NCI-H446 treated with DMSO at 0.1 percent for 48 hours (cell line): ENCODE measurements around the gene CORO1C.

Source experiments
- DNase-seq: peaks from one replicate; lab custom pipeline; 2025; lab: John Stamatoyannopoulos, UW

The CORO1C gene

DNA sequence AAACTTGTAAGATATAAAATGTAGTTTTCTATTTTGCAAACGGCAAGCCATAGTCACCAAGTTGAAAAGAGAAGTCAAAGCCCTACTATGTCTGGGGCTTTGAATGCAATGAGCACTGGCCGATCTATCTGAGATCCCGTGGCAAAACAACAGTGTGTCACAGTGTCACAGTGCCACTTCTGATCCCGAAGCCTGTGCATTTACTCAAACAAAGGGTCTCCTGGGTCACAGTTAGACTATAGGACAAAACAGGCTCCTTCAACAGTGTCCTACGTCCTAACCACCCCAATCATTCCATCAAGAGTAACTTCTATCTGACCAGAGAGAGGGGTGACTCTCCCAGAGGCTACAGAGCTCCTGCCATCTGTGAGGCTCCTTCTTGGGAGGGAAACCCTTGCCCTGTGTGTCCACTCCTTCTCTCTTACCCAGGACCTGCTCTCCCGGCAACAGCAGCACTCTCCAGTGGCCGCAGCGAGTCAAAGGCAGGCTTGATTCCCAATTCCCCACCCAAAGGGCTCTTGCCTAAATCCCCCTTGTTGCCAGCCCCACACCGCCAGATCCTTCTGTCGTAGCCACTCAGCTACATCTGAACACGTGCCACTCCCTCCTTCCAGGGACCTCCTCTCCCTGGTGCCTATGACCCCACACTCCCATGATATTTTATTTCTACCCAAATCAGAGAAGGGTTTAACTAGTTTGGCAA is 83.6 kb downstream of the CORO1C start:
- DNase-seq = no peak

DNA sequence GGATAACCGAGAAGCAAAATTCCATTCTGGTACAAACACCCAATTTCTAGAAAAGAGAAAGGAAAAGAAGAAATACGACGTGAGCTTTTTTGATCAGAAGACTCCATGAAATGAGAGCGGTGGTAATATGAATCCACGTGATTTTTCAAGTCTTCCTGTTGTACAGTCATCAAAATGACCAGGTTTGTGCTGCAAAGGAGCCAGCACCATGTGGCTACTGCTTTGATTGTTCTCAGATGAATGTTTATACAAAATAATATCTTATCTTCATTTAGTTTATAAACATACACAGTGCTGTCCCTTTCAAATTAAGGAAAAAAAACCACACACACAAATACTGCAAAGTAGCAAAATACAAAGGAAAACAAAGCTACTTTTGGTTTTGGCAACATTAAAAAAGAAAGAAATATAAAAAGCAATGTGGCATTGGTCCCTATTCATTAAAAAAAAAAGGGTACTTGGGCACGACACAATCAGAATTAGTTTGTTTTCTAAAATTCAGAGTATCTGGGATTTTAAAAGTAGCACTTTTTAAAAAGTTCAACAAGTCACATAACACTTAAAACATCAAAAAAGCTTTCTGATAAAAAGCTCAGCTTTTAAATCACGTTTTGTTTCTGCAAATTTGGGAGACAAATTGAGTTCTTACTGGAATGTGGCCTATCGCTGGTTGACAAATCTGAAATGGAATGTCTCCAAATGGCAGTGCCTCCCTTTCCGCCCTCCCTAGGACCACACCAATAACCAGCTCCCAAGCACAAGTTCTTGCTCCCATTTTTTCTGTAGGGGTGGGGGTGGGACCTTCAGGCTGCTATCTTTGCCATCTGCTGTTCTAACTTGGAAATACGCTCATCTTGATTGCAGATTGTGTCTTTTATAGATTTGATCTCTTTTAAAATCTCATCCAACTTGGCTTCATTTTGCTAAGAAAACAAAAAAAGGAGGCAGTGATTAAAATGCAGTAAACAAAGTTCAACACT is 84.4 kb downstream of the CORO1C start:
- DNase-seq = no peak

DNA sequence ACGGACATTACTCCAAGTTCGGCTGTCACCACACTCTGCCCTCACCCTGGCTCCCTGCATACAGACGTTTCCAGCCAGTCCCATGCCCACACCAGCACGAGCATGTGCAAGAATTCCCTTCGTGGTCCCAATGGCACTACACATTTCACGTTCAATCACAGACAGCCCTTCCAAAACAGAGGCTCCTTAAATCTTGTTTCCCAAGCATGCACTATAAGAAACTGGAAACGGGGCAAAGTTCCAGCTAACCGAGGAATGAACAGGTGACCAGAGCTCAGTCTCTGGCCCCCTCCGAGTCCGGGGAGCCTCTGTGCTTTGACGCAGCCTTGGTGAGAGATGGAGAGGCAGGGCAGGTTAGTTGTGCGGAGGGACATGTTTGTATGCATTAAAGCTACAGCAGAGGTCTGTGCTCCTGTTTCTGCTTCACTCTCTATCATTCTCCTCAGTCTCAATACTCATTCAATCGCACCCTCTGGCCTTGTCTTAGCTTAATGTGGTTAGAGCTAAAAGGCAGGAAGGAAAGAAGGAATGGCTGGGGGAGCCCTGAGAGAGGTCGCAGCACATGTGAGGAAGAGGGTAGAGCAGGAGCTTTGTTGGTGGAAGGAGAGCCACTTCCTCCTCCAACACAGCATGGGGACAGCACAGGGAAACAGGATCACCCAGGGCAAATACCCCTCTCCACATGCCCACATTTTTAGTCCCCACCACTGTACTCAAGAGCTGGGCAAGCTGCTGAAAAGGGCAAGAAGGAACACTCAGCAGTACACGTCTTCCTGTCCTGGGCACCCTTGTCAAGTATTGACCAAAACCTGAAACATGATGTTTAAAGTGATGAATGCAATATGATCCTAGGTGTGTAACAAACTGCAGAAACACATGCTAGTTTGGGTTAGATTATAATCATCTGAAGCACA is 85.4 kb downstream of the CORO1C start:
- DNase-seq = no peak

DNA sequence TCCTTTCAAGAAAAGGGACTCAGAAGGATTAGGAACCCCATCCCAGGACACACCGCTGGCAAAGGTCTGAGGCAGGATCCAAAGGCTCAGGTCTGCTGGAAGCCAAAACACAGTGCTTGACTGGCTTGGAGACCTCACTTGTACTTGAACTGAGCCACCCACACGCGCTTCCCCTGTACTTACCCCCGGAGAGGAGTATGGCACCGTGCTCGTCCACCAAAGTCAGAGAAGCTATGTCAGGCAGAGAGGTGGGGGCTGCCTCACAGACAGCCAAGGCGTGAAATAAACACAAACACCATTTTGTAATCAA is 86.6 kb downstream of the CORO1C start:
- DNase-seq = no peak

DNA sequence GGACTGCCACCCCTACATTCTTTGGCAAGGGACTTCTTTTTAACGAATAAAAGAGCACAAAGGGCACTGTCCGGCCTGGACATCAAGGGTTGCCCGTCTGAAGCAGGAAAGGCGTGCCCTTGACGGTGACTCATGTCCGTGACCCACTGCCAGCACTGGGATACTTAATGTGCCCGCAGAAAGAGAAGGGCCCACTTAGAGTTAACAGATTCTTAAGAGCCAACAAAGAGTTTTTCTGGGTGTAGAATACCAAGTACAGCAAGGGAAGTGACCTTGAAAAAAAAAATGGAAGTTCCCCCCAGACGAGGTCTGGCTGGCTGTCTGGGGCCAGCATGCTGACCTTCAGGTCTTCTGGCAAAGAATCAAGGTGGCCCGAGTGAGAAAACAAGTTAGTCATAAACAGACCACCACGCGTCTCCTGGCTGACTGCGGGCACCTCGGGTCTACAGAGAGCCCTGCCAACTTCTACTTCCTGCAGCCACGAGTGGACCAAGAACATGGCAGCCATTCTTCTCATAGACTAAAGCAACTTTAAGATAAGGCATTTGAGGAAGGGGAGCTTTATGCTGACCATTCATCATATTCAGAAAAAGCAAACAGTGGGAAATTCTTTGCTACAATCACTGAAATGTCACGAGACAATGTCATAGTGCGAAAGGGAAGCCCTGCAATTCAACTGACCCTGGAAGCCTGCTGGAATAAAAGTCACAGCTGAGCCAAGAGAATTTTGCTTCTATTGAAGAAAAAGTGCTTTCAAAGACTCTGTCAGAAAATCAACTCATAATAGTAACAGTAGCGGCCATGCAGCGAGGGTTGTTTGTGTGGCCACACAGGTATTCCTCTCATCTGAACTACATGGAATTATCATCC is 87.1 kb downstream of the CORO1C start:
- DNase-seq = no peak

DNA sequence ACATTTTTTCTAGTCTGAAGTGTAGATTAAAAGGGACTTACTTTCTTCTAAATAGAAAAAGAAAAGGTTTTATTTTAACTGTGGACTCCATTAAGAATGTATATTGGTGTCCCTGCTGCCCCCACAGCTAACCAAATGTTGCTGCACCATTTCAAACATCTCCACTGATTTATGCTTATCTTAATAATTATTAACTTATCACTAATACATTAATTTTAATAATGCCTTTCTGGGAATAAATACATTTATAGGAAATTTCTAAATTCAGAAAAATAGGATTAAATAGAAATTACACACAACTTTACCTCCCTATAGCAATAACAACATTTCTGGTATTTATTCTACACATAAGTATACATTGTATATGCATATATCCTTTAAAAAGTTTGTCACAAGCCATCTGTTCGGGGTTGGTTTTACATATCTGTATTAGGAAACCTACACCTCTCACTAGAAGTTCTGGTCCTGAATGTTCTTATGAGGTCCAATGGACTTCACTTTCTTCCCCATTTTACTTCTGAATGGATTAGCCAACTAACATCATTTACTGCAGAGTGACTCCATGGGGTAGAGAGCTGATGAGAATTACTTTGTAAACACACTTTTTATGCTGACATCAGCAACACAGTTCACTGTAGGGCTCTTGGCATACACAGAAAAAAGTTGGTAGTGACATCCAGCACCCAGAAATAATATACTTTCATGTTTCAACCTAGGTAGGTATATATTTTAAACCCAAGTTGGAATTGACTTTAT is 88.2 kb downstream of the CORO1C start:
- no peak for DNase-seq

DNA sequence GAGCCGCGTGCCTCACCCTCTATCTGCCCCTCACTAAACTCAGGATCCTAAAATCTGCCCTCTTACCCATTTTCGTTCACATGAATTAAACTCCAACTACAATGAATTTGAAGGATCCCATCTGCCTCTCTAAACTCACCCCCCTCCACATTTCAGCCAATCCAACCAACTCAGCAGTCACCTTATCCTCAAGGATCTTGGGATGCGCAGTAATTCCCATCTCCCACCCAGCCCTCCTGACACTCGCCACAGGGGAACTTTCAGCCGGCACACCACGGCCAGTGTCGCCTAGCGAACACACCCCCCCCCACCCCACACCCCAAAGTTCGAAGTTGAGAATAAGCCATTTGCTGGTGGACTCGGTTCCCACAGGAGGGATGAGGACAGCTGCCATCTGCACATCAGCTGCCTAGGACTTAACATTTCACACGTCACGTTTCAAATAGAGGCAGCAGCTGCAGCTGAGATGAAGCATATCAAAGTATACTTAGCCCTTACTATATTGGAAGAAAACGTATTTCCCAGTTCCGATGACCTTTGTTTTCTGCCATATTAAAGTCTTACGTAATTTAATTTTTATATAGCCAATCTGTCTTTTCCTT is 88.9 kb downstream of the CORO1C start:
- no peak for DNase-seq

DNA sequence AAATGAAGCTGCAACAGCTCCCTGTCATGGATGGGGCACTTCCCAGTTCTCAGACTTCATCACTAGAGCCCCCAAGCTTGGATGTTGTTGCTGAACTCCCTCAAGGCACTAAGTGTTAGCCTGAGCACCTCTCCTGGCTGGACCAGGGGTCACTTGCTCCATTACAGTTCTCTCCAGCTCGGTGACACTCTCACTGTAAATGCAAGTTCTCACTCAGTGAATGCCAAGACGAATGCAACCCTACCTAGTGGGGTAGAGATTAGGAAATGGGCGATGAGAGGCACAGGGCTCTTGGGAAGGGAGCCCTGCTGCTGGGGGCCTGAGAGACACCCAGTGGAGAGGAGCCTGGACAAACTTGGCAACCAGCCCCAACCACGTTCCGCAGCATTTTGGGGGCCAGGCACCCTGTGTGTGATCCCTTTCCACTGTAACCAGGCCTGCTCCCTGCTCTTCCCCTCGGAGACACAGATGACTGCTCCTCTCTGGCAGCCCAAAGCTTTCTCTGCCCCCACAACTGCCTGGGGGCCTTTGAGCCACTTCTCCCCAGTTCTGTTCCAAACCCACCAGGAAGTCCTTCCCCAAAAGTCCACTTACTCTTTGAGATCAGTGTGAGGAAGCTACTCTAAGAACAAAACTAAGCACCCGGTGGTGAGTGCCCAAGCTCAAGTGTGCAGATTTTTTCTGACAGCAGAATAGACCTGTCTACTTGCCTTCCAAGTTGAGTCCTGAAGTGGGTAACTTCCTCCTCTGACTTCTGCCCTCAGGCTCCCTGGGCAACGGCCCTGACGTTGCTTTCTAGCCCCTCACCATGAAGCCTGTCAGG is 89.7 kb downstream of the CORO1C start:
- no peak for DNase-seq

DNA sequence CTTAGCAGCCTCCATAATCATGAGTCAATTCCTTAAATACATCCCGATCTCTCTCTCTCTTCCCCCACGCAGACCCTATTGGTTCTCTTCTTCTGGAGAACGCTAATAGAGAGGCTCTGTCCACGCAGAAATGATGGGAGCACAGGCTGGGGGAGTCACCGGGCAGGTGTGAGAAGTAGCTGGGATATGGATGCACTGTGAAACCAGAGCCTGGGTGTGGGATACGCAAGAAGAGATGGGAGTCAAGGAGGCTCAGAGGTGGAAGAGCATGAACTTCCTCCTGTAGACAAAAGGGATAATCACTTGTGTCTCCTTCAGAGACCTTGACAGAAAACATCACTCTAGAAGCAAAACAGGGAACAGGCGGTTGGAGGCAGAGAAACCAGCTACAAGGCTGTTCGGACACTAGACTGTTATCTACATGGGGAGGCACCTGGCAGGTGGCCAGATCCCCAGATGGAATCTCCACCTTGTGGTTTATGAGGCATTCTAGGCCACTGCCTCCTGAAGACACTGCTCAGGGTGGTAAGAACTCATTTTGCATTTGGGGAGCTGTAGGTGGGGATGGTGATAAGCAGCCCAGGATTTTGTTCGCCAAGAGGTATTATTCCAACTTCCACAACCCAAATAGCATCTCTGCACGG is 90.4 kb downstream of the CORO1C start:
- DNase-seq = no peak

DNA sequence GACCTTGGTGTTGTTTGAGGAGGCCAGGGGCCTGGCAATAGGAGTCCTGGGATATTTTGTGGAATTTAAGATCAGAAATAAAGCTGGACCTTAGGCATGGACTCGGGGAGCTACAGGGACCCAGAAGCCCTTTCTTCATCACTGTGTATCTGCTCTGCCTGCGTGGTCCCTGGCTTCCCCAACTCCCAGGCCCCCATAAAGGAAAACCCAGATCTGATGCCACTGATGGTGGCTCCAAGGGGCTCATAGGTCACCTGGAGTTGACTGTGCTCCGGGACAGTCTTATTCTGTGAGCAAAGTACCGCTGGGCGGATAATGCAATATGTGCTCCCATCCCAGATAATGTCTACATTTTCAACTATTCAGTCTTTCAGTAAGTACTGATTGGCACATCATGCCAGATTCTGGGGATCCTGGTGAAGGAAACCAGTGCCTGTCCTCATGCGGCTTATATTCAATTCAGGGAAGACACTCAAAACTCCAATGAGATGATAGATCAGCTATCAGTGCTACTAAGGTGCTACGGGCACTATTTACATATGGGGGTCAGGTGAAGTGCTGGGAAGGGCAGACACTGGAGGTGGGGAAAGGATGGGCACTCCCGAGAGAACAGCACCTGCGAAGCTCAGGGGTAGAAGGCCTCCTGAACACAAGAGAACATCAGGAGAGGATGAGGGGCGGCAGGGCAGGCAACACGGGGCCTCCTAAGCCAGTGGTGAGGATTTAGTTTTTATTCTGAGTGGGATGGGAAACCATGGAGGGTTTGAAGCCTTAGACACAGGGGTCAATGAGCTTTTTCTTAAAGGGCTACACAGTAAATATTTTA is 92.1 kb downstream of the CORO1C start:
- DNase-seq = no peak

DNA sequence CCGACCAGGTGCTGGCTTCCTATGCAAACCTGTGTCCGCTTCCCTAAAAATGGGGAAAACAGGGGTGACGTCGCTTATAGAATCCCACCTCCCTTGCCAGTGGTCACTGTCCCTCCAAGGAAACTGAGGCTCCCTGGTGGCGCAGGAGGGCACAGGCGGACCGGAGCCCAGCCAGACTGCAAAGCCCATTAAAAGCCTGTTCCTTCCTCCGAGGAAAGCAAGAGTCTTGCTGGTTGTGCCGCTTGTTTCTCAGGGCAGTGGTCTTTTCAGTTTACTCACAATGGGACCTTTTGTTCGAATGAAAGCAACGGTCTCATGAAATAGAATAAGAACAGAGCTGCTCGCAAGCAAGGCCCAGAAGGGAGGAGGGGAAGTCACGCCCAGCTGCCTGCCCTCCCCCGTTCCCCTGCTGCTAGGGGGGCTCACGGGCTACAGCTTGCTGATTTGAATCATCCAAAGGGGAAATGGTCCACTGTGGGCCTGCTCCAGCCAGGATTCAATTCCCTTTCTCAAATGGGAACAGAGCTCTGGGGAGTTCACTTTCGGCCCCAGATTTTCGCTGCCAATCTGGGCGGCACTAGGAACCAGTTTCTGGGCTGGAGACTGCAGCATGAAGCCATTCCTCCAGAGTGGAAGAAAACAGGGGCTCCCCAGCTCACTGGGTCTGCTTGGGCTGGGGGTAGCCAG is 93.0 kb downstream of the CORO1C start:
- no peak for DNase-seq

DNA sequence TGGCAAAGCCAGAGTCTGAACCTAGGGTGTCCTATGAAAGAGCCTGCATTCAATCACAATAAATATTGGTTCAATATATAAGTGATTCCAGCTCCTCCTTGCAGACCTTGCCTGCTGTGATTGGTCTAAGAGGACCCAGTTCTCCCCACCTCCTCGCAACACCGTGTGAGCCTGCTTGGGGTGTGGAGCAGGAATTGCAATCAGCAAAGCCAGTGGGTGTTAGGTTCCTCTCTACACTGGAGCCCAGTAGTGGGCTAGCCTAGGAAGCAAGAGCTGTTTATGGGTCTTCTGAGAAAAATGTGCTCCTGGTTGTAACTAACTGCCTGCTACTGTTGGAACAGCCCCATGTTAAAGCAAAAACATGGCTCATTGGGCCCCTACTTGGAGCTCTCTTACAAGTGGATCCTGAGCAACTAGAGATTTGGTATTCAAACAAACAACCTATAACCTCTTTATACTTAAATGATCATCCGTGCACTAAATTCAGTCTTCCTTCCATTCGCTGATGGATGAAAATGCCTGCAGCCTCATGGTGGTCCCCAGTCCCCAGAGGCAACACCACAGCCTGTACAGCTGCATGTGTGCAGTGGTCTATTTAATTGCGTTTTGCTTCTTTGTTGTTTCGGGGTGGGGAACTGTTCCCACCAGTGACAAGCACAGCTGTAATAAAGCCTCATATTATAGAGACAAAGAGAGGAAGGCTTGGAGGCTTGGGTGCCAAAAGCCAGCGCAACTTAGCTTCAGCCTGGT is 93.9 kb downstream of the CORO1C start:
- no peak for DNase-seq

DNA sequence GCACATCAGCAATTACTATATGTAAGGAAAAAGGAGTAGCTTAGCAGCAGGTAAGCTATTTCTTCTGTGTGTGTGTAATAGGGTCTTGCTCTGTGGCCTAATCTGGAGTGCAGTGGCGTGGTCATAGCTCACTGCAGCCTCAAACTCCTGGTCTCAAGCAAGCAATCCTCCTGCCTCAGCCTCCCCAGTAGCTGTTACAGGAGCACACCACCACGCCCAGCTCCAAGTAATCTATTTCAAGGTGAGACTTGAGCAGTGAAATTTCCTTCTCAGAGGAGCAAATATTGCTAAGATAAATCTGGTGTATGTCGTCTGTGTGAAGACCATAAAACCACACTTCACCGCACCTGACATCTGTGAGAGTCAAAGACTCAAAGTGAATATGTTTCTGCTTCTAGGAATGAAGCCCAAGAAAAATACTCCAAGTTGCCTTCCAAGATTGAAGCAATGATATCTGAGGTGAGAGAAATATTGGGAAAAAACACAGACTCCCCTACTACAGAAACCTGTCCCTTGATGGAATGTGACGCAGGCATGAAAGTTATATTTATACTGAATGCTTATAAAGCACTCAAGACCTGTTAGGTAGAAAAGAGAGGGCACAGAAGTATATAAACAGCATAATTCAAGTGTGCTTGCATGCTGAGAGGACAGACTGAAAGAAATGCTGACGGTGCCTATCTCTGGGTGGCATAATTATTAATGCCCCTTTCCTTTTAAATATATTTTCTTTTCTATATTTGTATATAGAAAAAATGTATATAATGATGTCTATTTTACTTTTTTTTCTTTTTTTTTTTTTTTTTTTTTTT is 95.1 kb downstream of the CORO1C start:
- no peak for DNase-seq

DNA sequence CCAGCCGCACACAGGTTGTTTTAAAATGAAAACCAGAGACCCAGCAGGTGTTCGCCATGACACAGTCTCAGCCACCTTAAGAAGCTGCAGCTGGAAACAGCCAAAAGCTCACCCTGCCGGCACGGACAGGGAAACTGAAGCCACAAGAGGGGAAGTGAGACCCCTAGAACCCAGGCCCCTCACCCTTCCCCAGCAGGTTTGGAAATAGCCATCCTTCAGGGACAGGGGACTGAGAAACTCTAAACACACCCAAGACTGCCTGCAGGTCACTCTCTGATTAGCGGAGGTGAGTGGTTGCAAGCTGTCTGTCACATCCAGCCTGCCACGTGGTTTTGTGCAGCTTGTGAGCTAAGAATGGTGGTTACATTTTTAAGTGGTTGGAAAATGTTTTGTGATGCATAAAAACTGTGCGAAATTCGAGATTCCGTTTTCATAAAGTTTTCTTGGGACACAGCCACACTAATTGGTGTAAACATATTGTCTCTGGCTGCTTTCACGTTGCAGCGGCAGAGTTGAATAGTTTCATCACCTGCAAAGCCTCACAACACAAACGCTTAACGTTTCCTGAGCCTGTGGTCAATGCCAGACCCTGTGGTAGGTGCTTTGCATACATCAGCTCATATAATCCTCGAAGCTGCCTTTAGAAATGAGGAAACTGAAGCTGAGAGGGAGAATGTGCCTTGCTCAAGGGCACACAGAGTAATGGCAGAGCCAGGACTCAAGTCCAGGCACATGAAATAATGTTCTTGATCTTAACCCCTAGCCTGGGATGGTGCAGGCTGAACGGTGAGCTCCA is 95.9 kb downstream of the CORO1C start:
- no peak for DNase-seq

DNA sequence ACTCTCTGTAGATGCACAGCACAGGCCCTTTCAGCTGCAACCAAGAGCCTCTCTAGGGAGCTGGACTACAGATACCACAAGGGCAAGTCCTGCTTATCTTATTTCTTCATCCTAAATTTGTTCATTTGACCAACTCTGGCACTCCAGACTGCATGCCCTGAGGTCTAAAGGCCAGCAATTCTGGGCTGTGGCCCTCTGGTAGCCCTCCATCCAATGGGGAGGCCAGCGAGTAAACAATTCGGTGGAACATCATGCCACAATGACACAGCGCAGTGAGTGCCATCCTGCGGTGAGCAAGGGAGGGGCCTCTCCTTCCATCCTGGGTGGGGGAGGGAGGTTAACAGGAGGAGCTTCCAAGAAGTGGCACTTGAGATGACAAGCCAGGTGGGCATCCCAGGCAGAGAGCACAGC is 97.0 kb downstream of the CORO1C start:
- DNase-seq = no peak
